ENCODE data around the gene COPA.

DNA sequence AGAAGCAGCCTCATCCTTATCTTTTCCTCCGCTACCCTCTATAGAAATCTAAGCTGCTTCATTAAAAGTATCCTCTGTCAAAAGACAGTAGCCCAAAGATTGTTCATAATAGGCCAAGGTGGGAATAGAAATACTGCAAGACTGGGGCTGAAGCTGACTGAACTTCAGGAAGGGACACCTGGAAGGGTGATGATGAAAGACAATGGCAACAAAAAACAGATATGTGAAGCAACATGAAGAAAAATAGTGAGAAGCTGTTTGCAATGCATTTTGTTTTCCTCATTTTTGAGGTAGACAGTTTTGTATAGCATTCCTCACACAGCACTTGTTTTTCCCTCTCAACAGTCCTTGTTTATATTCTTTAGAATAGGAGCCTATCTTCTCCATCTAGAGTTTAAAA, 97.6 kb downstream of the COPA start:
- TF ChIP-seq POLR2A (IDR thresholded peaks at IDR 0.05) = no peak
- TF ChIP-seq, protein P1, sequence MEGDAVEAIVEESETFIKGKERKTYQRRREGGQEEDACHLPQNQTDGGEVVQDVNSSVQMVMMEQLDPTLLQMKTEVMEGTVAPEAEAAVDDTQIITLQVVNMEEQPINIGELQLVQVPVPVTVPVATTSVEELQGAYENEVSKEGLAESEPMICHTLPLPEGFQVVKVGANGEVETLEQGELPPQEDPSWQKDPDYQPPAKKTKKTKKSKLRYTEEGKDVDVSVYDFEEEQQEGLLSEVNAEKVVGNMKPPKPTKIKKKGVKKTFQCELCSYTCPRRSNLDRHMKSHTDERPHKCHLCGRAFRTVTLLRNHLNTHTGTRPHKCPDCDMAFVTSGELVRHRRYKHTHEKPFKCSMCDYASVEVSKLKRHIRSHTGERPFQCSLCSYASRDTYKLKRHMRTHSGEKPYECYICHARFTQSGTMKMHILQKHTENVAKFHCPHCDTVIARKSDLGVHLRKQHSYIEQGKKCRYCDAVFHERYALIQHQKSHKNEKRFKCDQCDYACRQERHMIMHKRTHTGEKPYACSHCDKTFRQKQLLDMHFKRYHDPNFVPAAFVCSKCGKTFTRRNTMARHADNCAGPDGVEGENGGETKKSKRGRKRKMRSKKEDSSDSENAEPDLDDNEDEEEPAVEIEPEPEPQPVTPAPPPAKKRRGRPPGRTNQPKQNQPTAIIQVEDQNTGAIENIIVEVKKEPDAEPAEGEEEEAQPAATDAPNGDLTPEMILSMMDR (IDR thresholded peaks at IDR 0.05) = no peak
- TF ChIP-seq POLR2AphosphoS5 (IDR thresholded peaks at IDR 0.05) = no peak
